C4-2B (cell line): ENCODE measurements around the gene ZNF775.

Source experiments
- CTCF ChIP-seq: fragments of 450-650 bp; conservative IDR thresholded peaks from 2 replicates; pipeline ENCODE4 v1.5.1; 2017; ENCODE audit warnings: mild to moderate bottlenecking
- ZFX ChIP-seq: fragments of 450-650 bp; IDR thresholded peaks from 2 replicates; pipeline ENCODE4 v1.6.1; 2017

- TF ChIP-seq ZFX (no peak), CTCF (no peak)
These were observed 45.0 kb upstream of the ZNF775 start for GRCh38 chr7:150334108-150334507.
